ENCODE measurements around the gene ATP6V0A1.

- TF ChIP-seq CTCF (IDR thresholded peaks at IDR 0.05) (peak in 5 of 6 experiments; percentile 38 to 54 (median 42)), POLR2A (IDR thresholded peaks at IDR 0.05) (no peak)
Measured at GRCh38 chr17:42548070-42548837, 89.6 kb downstream of the ATP6V0A1 start.
